Measurements from ENCODE around the gene HYAL2. TPM values are rescaled to one million over a fixed set of nuclear protein-coding genes. Genes with fewer than 3 reads are reported as not detected.

Gene HYAL2
- total RNA-seq, 4 donors from 2014 or later, result 106 to 348 (median 175) TPM

DNA sequence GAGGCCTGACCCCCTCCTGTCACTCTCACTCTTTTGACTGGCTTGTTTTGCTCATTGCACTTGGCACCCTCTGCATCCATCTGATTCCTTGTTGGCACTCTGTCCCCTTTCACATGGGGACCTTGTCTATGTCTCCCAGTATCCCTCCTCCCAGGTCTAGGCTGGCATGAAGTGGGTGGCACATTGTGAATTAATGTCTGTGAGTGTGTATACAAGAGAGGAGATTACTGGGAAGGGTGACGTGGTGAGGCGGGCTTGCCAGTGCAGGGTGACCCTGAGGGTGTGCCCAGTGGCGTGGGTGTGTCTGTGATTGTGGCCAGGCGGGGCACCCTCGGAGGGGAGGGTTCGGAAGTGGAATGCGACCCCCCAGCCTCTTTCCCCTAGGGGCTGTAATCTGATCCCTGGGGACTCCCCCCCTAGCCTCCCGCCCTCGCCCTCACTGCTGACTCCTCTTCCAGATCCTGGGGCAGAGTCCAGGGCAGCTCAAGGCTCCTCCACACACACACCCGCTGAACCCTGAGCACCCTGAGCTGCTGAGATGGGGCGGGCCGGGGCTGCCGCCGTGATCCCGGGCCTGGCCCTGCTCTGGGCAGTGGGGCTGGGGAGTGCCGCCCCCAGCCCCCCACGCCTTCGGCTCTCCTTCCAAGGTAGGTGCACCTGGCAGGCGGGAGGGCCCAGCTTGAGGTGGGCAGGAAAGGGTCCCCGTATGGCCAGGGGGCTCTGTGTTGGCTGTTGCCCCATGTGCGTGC lies 53.7 kb downstream of the HYAL2 start, which contains the start of gene SEMA3B:
TSS of gene SEMA3B (plus strand) at position 445 of the 749 bp plus-strand sequence. CDS start at position 539, 94 bp downstream.
- DNase-seq (ENCODE audit: low spot score), result no peak
- ATAC-seq (ENCODE audit: low FRiP score), result peak; percentile 6
- no peak for TF ChIP-seq CTCF (IDR thresholded peaks at IDR 0.05)

DNA sequence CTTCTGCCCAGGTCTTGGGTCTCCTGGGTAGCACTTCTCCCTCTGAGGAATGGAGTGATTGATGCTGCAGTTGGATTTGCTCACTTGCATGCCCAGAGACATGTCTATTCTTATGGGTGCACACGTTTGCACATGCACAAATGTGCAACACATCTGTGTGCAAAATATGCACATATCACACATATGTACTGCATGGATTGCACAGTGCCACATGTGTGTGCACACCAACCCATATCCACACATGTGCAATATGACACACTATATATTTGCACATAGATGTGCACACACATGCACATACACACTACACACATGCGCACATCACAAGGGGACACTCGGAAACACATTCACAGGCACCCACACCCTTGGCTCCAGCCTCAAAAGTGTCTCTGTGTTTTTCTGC lies 54.3 kb downstream of the HYAL2 start:
- ATAC-seq (ENCODE audit: low FRiP score) (no peak), DNase-seq (ENCODE audit: low spot score) (no peak)
- TF ChIP-seq CTCF (IDR thresholded peaks at IDR 0.05), result no peak

Other genes starting within 250 kb of the HYAL2 start
- gene RBM5, start 233.8 kb downstream of the HYAL2 start, total RNA-seq, result 100 to 1,000 TPM; 143 to 308 (median 190) TPM
- 10 to 100 TPM; 18.3 to 46.2 (median 33.8) TPM for gene SEMA3F, start 167.4 kb downstream of the HYAL2 start, total RNA-seq
- gene GNAT1, start 131.1 kb downstream of the HYAL2 start, total RNA-seq, result 1 to 10 TPM in 1 of 4 donors, not detected in 3; 1.3 TPM
- 1 to 10 TPM in 1 of 4 donors, under 1 TPM in 2, not detected in 1; 0.56 to 1.5 (median 0.84) TPM for gene SLC38A3, start 117.5 kb downstream of the HYAL2 start, total RNA-seq
- gene GNAI2, start 86.5 kb downstream of the HYAL2 start, total RNA-seq, result 100 to 1,000 TPM; 157 to 305 (median 241) TPM
- 10 to 100 TPM; 14.2 to 94.1 (median 45.4) TPM for gene SEMA3B, start 53.6 kb downstream of the HYAL2 start, total RNA-seq
- gene LSMEM2, start 43.7 kb downstream of the HYAL2 start, total RNA-seq, result not detected
- 100 to 1,000 TPM in 1 of 4 donors, 10 to 100 TPM in 3; 40.0 to 178 (median 72.2) TPM for gene IFRD2, start 30.3 kb downstream of the HYAL2 start, total RNA-seq
- 1 to 10 TPM; 1.9 to 6.2 (median 4.0) TPM for gene HYAL3, start 23.3 kb downstream of the HYAL2 start, total RNA-seq
- gene NAA80, start 23.3 kb downstream of the HYAL2 start, total RNA-seq, result 1 to 10 TPM; 3.4 to 8.4 (median 5.3) TPM
- 10 to 100 TPM in 3 of 4 donors, 1 to 10 TPM in 1; 6.8 to 32.3 (median 14.6) TPM for gene HYAL1, start 19.2 kb downstream of the HYAL2 start, total RNA-seq
- gene TUSC2, start 5.5 kb upstream of the HYAL2 start, total RNA-seq, result 10 to 100 TPM; 13.7 to 28.8 (median 22.8) TPM
- gene RASSF1, start 18.1 kb upstream of the HYAL2 start, total RNA-seq, result 10 to 100 TPM; 42.1 to 82.0 (median 53.3) TPM
- 1 to 10 TPM in 1 of 4 donors, under 1 TPM in 3; 0.28 to 2.1 (median 0.64) TPM for gene ZMYND10, start 23.0 kb upstream of the HYAL2 start, total RNA-seq
- gene NPRL2, start 28.0 kb upstream of the HYAL2 start, total RNA-seq, result 10 to 100 TPM in 3 of 4 donors, 1 to 10 TPM in 1; 9.5 to 22.7 (median 13.9) TPM
- gene CYB561D2, start 28.1 kb upstream of the HYAL2 start, total RNA-seq, result 10 to 100 TPM; 26.4 to 33.7 (median 30.2) TPM
- gene TMEM115, start 36.8 kb upstream of the HYAL2 start, total RNA-seq, result 10 to 100 TPM; 41.5 to 70.6 (median 52.1) TPM
- 1 to 10 TPM in 1 of 4 donors, under 1 TPM in 3; 0.19 to 3.6 (median 0.94) TPM for gene CACNA2D2, start 180.9 kb upstream of the HYAL2 start, total RNA-seq
- 10 to 100 TPM in 1 of 4 donors, 1 to 10 TPM in 3; 4.4 to 11.1 (median 9.2) TPM for gene C3orf18, start 245.0 kb upstream of the HYAL2 start, total RNA-seq
- 1 to 10 TPM; 4.8 to 8.3 (median 6.7) TPM for gene HEMK1, start 246.8 kb upstream of the HYAL2 start, total RNA-seq

Measured in omental fat pad (tissue), 4 donors.